D721Med (cell line): Measurements from ENCODE around the gene HRAS.

Source experiments
- DNase-seq: peaks from one replicate; pipeline ENCODE4 v3.0.0; 2011; ENCODE audit warnings: low spot score; ENCODE audit not compliant: insufficient read length
- FAIRE-seq: peaks from 2 replicates; lab custom pipeline; 2011; peaks lifted over from hg19 to GRCh38; lab: Jason Lieb, UNC
- TF ChIP-seq, protein P1 (sequence below): IDR thresholded peaks from 2 replicates; pipeline ENCODE4 v1.5.1; 2012; ENCODE audit warnings: mild to moderate bottlenecking, control low read depth; ENCODE audit not compliant: insufficient read depth; ENCODE audit errors: missing control alignments

Gene HRAS

DNA sequence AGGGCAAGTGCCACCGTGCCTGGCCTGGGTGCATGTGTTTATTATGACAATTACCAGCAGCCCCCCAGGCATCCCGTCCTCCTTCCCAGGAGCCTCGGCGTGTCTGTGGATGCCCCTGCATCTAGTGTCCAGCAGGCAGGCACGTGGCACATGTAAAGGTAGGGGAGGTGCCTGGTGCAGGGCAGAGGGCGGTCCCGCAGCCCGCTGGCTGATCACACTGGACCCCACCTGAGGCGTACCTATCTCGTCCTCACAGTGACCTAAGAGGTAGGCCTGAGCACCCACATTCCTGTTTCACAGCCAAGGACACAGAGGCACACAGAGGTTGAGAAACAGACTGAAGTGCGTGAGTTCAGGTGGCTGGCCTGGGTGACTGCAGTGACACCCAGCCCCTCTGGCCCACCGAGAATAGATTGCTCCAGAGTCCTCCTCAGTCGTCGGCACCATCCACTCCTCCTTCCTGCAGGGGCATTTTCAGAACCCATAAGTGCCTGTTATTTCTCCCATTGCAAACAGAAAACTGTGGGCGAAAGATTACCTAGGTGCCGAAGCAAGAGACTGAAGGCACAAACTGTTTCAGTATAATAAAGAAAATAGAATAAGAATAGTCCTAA is 37.9 kb upstream of the HRAS start:
- TF ChIP-seq, protein P1, sequence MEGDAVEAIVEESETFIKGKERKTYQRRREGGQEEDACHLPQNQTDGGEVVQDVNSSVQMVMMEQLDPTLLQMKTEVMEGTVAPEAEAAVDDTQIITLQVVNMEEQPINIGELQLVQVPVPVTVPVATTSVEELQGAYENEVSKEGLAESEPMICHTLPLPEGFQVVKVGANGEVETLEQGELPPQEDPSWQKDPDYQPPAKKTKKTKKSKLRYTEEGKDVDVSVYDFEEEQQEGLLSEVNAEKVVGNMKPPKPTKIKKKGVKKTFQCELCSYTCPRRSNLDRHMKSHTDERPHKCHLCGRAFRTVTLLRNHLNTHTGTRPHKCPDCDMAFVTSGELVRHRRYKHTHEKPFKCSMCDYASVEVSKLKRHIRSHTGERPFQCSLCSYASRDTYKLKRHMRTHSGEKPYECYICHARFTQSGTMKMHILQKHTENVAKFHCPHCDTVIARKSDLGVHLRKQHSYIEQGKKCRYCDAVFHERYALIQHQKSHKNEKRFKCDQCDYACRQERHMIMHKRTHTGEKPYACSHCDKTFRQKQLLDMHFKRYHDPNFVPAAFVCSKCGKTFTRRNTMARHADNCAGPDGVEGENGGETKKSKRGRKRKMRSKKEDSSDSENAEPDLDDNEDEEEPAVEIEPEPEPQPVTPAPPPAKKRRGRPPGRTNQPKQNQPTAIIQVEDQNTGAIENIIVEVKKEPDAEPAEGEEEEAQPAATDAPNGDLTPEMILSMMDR, result no peak
- no peak for FAIRE-seq
- DNase-seq, result no peak

DNA sequence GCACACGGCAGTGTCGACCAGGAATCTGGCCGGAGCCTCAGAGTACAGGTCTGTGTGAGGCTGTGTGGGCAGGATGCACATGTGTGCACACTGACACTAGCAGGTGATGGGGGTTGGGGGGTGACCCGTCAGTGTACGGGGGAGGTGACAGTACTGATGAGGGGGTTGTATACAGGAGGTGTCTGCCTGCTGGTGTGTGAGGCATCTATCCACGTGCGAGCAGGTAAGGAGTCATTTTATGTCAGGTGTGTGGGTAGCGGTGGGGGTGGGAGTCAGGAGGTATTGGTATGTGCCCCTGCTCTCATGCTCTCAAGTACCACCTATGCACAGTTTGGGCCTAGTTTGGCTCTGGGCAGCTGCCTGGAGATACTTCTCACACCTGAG is 36.4 kb upstream of the HRAS start:
- DNase-seq (no peak), FAIRE-seq (no peak)
- TF ChIP-seq, protein P1, result no peak

DNA sequence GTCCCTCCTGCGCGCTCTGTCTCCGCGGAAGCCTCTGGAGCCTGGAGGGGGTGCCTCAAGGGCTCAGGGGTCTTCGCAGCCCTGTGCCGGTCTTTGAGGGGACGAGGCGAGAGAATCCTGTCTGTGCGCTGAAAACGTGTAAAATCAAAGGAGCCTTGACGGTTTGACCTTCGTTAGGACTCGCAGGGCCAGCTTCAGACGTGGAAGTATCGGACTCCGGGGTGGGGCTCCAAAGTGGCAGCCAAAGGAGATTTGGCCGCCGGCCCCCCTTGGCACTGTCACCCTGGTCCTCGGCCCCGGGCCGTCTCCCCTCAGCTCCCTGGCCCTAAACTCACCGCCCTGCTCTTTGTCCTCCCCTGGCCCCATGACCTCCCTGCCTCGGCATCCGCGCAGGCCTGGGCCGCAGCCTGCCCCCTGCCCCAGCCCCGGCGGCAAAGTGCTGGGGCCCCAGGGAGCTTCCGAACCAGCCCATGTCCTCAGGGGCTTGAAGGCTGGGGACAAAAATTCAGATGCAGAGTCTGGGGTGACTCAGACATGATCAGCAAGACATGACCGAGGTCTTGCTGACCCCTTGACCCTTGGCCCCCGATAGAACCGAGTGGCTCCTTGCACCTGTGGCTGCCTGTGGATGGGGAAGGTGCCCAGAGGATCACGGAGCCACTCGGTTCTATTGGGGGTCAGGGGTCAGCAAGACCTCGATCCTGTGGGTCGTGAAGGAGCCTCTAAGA is 33.9 kb upstream of the HRAS start:
- TF ChIP-seq, protein P1, result no peak
- DNase-seq (no peak), FAIRE-seq (no peak)

DNA sequence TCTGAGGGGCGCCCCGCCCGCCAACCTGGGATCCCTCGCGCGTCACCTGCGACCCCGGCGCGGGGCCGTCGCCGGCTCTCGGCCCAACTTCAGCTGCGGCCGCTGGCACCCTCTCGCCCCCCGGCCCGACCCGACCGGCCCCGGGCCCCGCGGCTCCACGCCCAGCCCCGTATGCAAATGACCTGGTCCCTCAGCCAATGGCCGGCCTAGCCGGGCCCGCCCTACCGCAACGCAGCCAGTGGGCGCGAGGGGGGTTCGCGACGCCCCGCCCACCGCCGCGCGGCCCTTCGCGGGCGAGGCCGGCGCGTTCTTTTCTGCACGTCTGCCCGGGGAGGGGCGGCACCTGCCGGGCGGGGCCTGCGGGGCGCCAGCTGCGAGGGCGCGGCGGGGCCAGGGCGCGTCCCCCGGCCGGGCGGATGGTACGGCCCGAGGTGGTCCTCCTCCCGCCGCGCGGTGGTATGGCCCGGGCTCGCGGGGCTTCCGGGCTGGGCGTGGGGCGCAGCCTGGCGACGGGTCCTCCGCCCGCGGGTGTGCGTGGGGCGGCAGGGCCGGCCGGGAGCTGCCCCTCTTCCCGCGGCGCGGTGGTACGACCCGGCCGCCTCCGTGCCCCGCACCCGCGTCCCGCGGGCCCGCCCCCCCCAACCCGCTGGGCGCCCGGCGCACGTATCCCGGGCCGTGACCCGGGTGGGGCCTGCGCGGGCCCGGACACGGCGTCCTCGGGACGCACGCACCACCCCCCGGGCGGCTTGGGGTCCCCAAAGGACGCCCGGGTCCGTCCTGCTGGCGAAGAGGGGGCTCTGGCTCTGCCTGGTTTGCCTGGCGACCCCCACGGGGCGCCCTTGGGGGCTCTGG is 33.2 kb upstream of the HRAS start:
- FAIRE-seq (no peak), DNase-seq (peak; percentile 80)
- TF ChIP-seq, protein P1, result no peak

DNA sequence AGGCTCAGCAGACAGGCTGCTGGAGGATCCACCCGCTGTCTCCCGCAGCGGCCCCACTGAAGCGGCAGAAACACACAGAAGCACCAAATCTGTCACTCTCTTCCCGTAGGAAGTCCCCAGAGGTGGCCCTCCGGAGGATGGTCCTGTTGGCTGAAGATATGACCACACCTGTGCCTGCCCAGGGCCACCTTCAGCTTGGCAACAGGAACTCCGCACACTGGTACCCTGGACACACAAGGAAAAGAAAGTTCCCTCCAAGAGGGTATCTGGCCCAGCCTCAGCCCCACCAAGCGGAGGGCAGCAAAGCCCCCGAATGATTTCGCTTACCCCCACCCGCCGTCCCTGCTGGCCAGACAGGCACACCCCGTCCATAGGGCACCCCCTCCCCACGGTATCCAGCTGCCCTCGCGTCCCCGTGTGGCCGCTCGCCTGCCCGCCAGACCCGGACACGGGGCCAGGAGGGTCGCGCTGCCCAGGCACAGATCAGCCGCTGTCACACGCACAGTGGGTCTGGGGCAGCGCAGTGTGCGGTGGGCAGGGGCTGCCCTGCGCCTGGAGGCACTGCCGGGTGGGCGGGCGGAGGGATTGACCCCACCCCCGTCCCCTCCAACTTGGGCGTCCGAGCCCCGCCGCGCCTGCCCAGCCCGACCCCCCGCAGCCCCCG is 32.4 kb upstream of the HRAS start:
- no peak for DNase-seq
- FAIRE-seq, result no peak
- TF ChIP-seq, protein P1, result no peak

DNA sequence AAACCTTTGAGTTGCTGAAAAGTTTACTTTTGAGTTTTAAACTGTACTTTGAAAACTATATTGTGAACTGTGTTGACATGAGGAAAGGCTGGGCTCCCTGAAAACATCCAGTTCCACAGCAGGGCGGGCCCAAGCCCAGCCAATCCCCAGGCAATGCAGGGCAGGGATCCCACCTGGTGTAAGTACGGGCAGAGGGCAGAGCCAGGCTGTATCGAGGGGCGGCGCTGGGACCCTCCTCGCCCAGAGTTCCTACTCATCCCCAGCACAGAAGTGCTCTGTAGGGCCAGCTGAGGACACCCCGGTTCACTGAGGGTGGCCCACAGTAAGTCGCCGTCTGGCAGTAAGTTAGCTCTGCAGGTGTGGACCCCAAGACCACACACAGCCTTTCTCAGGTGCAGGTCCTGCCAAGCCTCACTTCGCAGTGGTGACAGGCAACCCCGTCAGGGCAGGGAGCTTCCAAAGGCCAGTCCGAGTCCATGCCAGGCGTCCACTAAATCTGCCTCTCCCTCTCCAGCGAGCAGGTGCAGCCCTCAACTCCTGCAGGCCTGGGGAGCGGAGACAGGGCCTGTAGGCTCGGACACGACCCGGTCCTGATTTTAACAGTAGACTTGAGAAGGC is 31.7 kb upstream of the HRAS start:
- no peak for DNase-seq
- FAIRE-seq, result no peak
- TF ChIP-seq, protein P1, result no peak
